Endothelial cell of umbilical vein (primary cell): Measurements from ENCODE around the gene FOXK1. TPM values are rescaled to one million over a fixed set of nuclear protein-coding genes. Genes with fewer than 3 reads are reported as not detected.

Source experiments
- BruUV-seq: library from RNA; stranded (reverse); fragments of 400-500 nt; replicated peaks from 2 replicates; lab custom pipeline; 2021; lab: Mats Ljungman, UMichigan
- CTCF ChIA-PET: fragments of 300-600, 350-600 bp; sonication (Branson Sonifier 250); formaldehyde crosslinking; loops from one replicate; lab custom pipeline; 2021; ENCODE audit warnings: antibody characterized with exemption, inconsistent platforms; lab: Charles Lee
- POLR2A ChIA-PET: fragments of 300-600, 350-600 bp; sonication (Branson Sonifier 250); formaldehyde crosslinking; loops from one replicate; lab custom pipeline; 2021; ENCODE audit warnings: antibody characterized with exemption, inconsistent platforms; lab: Charles Lee
- DNase-seq: peaks from one replicate; pipeline ENCODE4 v3.0.0-alpha.2; 2011; ENCODE audit warnings: low read depth, low spot score
- FAIRE-seq: peaks from 2 replicates; lab custom pipeline; 2011; peaks lifted over from hg19 to GRCh38; lab: Jason Lieb, UNC
- H2AFZ ChIP-seq: 2 replicates; pipeline ENCODE4 v1.6.0; 2012; ENCODE audit warnings: low read depth, low read length, control low read depth, inconsistent platforms
- H3K27ac ChIP-seq: 2 replicates; pipeline ENCODE4 v1.5.1; 2011; ENCODE audit warnings: low read depth, mild to moderate bottlenecking, control low read depth, low read length, moderate library complexity; ENCODE audit not compliant: insufficient read depth
- H3K27me3 ChIP-seq, 2 experiments: 2 replicates each; pipeline versions ENCODE4 v1.6.0 to v1.6.1; 2011; ENCODE audit warnings: low read length in 2 of 2, mixed read lengths in 1 of 2; ENCODE audit not compliant: control insufficient read depth in 2 of 2, insufficient read depth in 2 of 2
- H3K36me3 ChIP-seq, 2 experiments: 2 replicates in 1 of 2; 3 replicates in 1 of 2; pipeline ENCODE4 v1.5.1; 2011; ENCODE audit warnings: low read length in 2 of 2, mild to moderate bottlenecking in 1 of 2, moderate library complexity in 1 of 2; ENCODE audit not compliant: control insufficient read depth in 2 of 2, insufficient read depth in 2 of 2; ENCODE audit errors: extremely low read depth in 1 of 2
- H3K4me1 ChIP-seq: 3 replicates; pipeline ENCODE4 v1.5.1; 2011; ENCODE audit warnings: mild to moderate bottlenecking, low read length; ENCODE audit not compliant: control insufficient read depth, insufficient read depth; ENCODE audit errors: extremely low read depth
- H3K4me2 ChIP-seq: 2 replicates; pipeline ENCODE4 v1.6.1; 2011; ENCODE audit warnings: low read length, control low read depth, mixed read lengths; ENCODE audit not compliant: insufficient read depth
- H3K4me3 ChIP-seq, 3 experiments: fragments of 200-600 bp in 1 of 3; sonication (generic), shearing (Covaris generic) in 1 of 3; replicated peaks in 1 of 3; 2 replicates each; pipeline ENCODE4 v1.5.1; 2011 to 2016; ENCODE audit warnings: control low read depth in 3 of 3, low read length in 3 of 3, mild to moderate bottlenecking in 2 of 3, inconsistent platforms in 1 of 3, low read depth in 1 of 3, moderate library complexity in 1 of 3; ENCODE audit not compliant: insufficient read depth in 1 of 3
- H3K79me2 ChIP-seq: 2 replicates; pipeline ENCODE4 v1.6.0; 2012; ENCODE audit warnings: low read length, inconsistent platforms; ENCODE audit not compliant: control insufficient read depth, insufficient read depth
- H3K9ac ChIP-seq: replicated peaks from 2 replicates; pipeline ENCODE3; 2011; ENCODE audit warnings: low read length, control low read depth; ENCODE audit not compliant: insufficient read depth; ENCODE audit errors: extremely low read depth
- H3K9me1 ChIP-seq: replicated peaks from 3 replicates; pipeline ENCODE4 v1.6.0; 2011; ENCODE audit warnings: mild to moderate bottlenecking, low read length; ENCODE audit not compliant: control insufficient read depth, insufficient read depth; ENCODE audit errors: extremely low read depth
- H3K9me3 ChIP-seq: replicated peaks from 2 replicates; pipeline ENCODE4 v1.5.1; 2012; ENCODE audit warnings: low read length, inconsistent platforms; ENCODE audit not compliant: control insufficient read depth, insufficient read depth
- H4K20me1 ChIP-seq: replicated peaks from 2 replicates; pipeline ENCODE3; 2011; ENCODE audit warnings: mild to moderate bottlenecking, low read length; ENCODE audit not compliant: control insufficient read depth, insufficient read depth; ENCODE audit errors: extremely low read depth
- CTCF ChIP-seq, 2 donors: IDR thresholded peaks; 1 replicate in 1 of 2; 2 replicates in 1 of 2; pipeline ENCODE4 v1.5.1; 2011; ENCODE audit warnings: low read length in 2 of 2, mild to moderate bottlenecking in 2 of 2, moderate library complexity in 2 of 2, control low read depth in 1 of 2, inconsistent platforms in 1 of 2, low read depth in 1 of 2; ENCODE audit not compliant: insufficient read depth in 1 of 2; ENCODE audit errors: extremely low read depth in 1 of 2
- EZH2 ChIP-seq: IDR thresholded peaks from 2 replicates; pipeline ENCODE4 v1.6.1; 2012; ENCODE audit warnings: borderline replicate concordance, low read depth, mild to moderate bottlenecking, moderate library complexity, low read length, inconsistent platforms; ENCODE audit not compliant: severe bottlenecking
- FOS ChIP-seq: IDR thresholded peaks from 2 replicates; pipeline ENCODE4 v1.6.1; 2011; ENCODE audit warnings: mild to moderate bottlenecking, low read length, moderate library complexity, borderline replicate concordance; ENCODE audit not compliant: insufficient read depth
- GATA2 ChIP-seq: IDR thresholded peaks from 2 replicates; pipeline ENCODE4 v1.7.0; 2011; ENCODE audit warnings: low read depth, mild to moderate bottlenecking, moderate library complexity, mixed read lengths, low read length; ENCODE audit not compliant: insufficient read length, insufficient read depth
- JUN ChIP-seq: IDR thresholded peaks from 2 replicates; pipeline ENCODE4 v1.6.1; 2011; ENCODE audit warnings: borderline replicate concordance, low read depth; ENCODE audit not compliant: insufficient read length, insufficient read depth
- MAX ChIP-seq: IDR thresholded peaks from 2 replicates; pipeline ENCODE4 v1.6.1; 2011; ENCODE audit not compliant: insufficient read depth, insufficient read length
- MYC ChIP-seq: IDR thresholded peaks from one replicate; pipeline ENCODE4 v1.6.1; 2011; ENCODE audit warnings: mild to moderate bottlenecking, low read depth, low read length
- POLR2A ChIP-seq: IDR thresholded peaks from 2 replicates; pipeline ENCODE4 v1.6.1; 2012; ENCODE audit warnings: low read depth, mild to moderate bottlenecking, control low read depth, low read length
- POLR2AphosphoS5 ChIP-seq: IDR thresholded peaks from 2 replicates; pipeline ENCODE4 v1.6.1; 2012; ENCODE audit warnings: low read depth, mild to moderate bottlenecking, control low read depth, low read length, moderate library complexity; ENCODE audit not compliant: insufficient read depth
- dilution Hi-C: fragments of 300-500 bp; cut with MboI; formaldehyde crosslinking; loops from one replicate; pipeline ENCODE4 v1.15.0; 2019; ENCODE audit warnings: low sequenced_read_pairs; ENCODE audit not compliant: extremely low pct_ligation_motif_present
- intact Hi-C: fragments of 100-400 bp; cut with micrococcal nuclease; formaldehyde crosslinking; loops from one replicate; pipeline ENCODE4 v1.10.0; 2022
- polyA plus RNA-seq, 4 experiments: library from polyadenylated mRNA; depleted of rRNA in 3 of 4; stranded (reverse) in 3 of 4; unstranded in 1 of 4; fragments of >200 nt; gene quantifications; 2 replicates each; pipeline versions ENCODE4 v1.2.1 to v1.2.3, GENCODE V29; 2011 to 2012; ENCODE audit warnings: missing spikeins in 1 of 4
- total RNA-seq: library from RNA; stranded (reverse); gene quantifications from 2 replicates; pipeline ENCODE4 v1.2.3, GENCODE V29; 2021

The FOXK1 gene
- total and polyA plus RNA-seq, 2 donors (not counting 3 experiments of a cell fraction or from before 2014, with no cell fraction given): 8.0 to 52.1 TPM

GRCh38 chr7:4745265-4745919, 63.3 kb downstream of the FOXK1 start:
- no peaks in the 10 kb centered on the region for H3K27me3 ChIP-seq
- peaks cover 34% of the 10 kb centered on the region for H3K79me2 ChIP-seq
- H3K27ac ChIP-seq: peak overlapping the region; percentile 76
- TSS peak; percentile 76 for BruUV-seq
- peak; percentile 18 for FAIRE-seq
- no peak for DNase-seq
- H3K9me1 ChIP-seq: no peaks in the 10 kb centered on the region
- no peaks in the 10 kb centered on the region for H3K9me3 ChIP-seq
- intact Hi-C loops (loop anchor here (1.0 kb wide), 3 partner anchors 20 to 61 kb away; no protein-coding TSS in a partner anchor), dilution Hi-C loops (no loop called here)
- no peaks in the 10 kb centered on the region for H4K20me1 ChIP-seq
- peak overlapping the region; percentile 86 for H3K9ac ChIP-seq
- H2AFZ ChIP-seq: no peak overlapping the region
- H3K4me2 ChIP-seq: peak overlapping the region; percentile 92
- no peak for TF ChIP-seq MAX
- TF ChIP-seq GATA2: no peak
- TF ChIP-seq MYC: no peak
- no peak for TF ChIP-seq JUN
- TF ChIP-seq FOS: no peak
- TF ChIP-seq POLR2A: no peak
- no peak for TF ChIP-seq CTCF (IDR thresholded peaks at IDR 0.05; ENCODE audit: extremely low read depth in 1 of 2, insufficient read depth in 1 of 2, low read depth in 1 of 2, low read length in 2 of 2)
- no peak for TF ChIP-seq POLR2AphosphoS5
- TF ChIP-seq EZH2: no peak
- H3K4me1 ChIP-seq: peaks cover 49% of the 10 kb centered on the region
- peak overlapping the region in 2 of 3 experiments; percentile 8 to 57 for H3K4me3 ChIP-seq
- H3K36me3 ChIP-seq: peaks cover 7 to 11% of the 10 kb centered on the region in 2 experiments
- ChIA-PET CTCF (interaction anchor here (0.6 to 3.7 kb wide), 11 partner anchors 9 to 104 kb away, joined by 3 to 14 read pairs (median 4); partner anchors contain the start of genes AP5Z1 and FOXK1), POLR2A (interaction anchor here (0.5 to 2.3 kb wide), 5 partner anchors 21 to 490 kb away, joined by 5 to 12 read pairs (median 6); partner anchors contain the start of gene AP5Z1)
